ENCODE data around the gene ZFAND3. TPM values are rescaled to one million over a fixed set of nuclear protein-coding genes. Genes with fewer than 3 reads are reported as not detected.

The ZFAND3 gene
- total RNA-seq, 2 experiments from 2014 or later, result 32.3 to 37.9 TPM

- TF ChIP-seq, protein P1, sequence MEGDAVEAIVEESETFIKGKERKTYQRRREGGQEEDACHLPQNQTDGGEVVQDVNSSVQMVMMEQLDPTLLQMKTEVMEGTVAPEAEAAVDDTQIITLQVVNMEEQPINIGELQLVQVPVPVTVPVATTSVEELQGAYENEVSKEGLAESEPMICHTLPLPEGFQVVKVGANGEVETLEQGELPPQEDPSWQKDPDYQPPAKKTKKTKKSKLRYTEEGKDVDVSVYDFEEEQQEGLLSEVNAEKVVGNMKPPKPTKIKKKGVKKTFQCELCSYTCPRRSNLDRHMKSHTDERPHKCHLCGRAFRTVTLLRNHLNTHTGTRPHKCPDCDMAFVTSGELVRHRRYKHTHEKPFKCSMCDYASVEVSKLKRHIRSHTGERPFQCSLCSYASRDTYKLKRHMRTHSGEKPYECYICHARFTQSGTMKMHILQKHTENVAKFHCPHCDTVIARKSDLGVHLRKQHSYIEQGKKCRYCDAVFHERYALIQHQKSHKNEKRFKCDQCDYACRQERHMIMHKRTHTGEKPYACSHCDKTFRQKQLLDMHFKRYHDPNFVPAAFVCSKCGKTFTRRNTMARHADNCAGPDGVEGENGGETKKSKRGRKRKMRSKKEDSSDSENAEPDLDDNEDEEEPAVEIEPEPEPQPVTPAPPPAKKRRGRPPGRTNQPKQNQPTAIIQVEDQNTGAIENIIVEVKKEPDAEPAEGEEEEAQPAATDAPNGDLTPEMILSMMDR (IDR thresholded peaks at IDR 0.05), result no peak
- no peak overlapping the region for H3K4me3 Mint-ChIP-seq
- H3K9me3 Mint-ChIP-seq, result no peaks in the 10 kb centered on the region
- intact Hi-C loops (cut with micrococcal nuclease), result no loop called here
- DNase-seq, result no peak
- no peaks in the 10 kb centered on the region for H3K27me3 Mint-ChIP-seq
- H3K27ac Mint-ChIP-seq, result peak overlapping the region; percentile 79
- H3K4me1 Mint-ChIP-seq (ENCODE audit: low read depth), result peaks cover 61% of the 10 kb centered on the region
- ATAC-seq, result no peak
- ChIA-PET POLR2A (no interaction called here), CTCF (no interaction called here)
- peaks cover 4% of the 10 kb centered on the region for H3K36me3 Mint-ChIP-seq (ENCODE audit: low read depth)
Measured at GRCh38 chr6:37861452-37861851, 41.9 kb downstream of the ZFAND3 start.

GRCh38 chr6:37862430-37862829, 42.9 kb downstream of the ZFAND3 start:
- intact Hi-C loops (cut with micrococcal nuclease), result no loop called here
- H3K4me1 Mint-ChIP-seq (ENCODE audit: low read depth), result peaks cover 67% of the 10 kb centered on the region
- no peak overlapping the region for H3K4me3 Mint-ChIP-seq
- DNase-seq, result no peak
- peaks cover 4% of the 10 kb centered on the region for H3K36me3 Mint-ChIP-seq (ENCODE audit: low read depth)
- ChIA-PET CTCF (no interaction called here), POLR2A (interaction anchor here (0.9 kb wide), 1 partner anchor 30 kb away, joined by 4 read pairs; no protein-coding TSS in a partner anchor)
- no peaks in the 10 kb centered on the region for H3K27me3 Mint-ChIP-seq
- TF ChIP-seq, protein P1 (IDR thresholded peaks at IDR 0.05), result no peak
- no peak overlapping the region for H3K27ac Mint-ChIP-seq
- H3K9me3 Mint-ChIP-seq, result no peaks in the 10 kb centered on the region
- no peak for ATAC-seq

- Mint-ChIP-seq H3K27me3 (no peaks in the 10 kb centered on the region), H3K9me3 (no peaks in the 10 kb centered on the region), H3K4me3 (no peak overlapping the region), H3K36me3 (ENCODE audit: low read depth) (peaks cover 4% of the 10 kb centered on the region), H3K27ac (no peak overlapping the region), H3K4me1 (ENCODE audit: low read depth) (peaks cover 67% of the 10 kb centered on the region)
- TF ChIP-seq, protein P1 (IDR thresholded peaks at IDR 0.05), result no peak
- ChIA-PET POLR2A (interaction anchor here (0.9 kb wide), 1 partner anchor 30 kb away, joined by 4 read pairs; no protein-coding TSS in a partner anchor), CTCF (no interaction called here)
- DNase-seq (no peak), ATAC-seq (no peak)
- intact Hi-C loops (cut with micrococcal nuclease), result no loop called here
Measured at GRCh38 chr6:37862992-37863391, 43.5 kb downstream of the ZFAND3 start.

- TF ChIP-seq, protein P1 (IDR thresholded peaks at IDR 0.05), result no peak
- H3K36me3 Mint-ChIP-seq (ENCODE audit: low read depth), result peaks cover 7% of the 10 kb centered on the region
- DNase-seq, result no peak
- ChIA-PET CTCF (interaction anchor here (1.1 to 1.4 kb wide), 2 partner anchors 13 to 46 kb away, joined by 3 read pairs; no protein-coding TSS in a partner anchor), POLR2A (no interaction called here)
- no peaks in the 10 kb centered on the region for H3K9me3 Mint-ChIP-seq
- intact Hi-C loops (cut with micrococcal nuclease), result no loop called here
- H3K27ac Mint-ChIP-seq, result no peak overlapping the region
- H3K4me3 Mint-ChIP-seq, result no peak overlapping the region
- peaks cover 65% of the 10 kb centered on the region for H3K4me1 Mint-ChIP-seq (ENCODE audit: low read depth)
- ATAC-seq, result no peak
- H3K27me3 Mint-ChIP-seq, result no peaks in the 10 kb centered on the region
Measured at GRCh38 chr6:37864250-37864649, 44.7 kb downstream of the ZFAND3 start.

- Mint-ChIP-seq H3K27ac (no peak overlapping the region), H3K4me1 (ENCODE audit: low read depth) (peaks cover 61% of the 10 kb centered on the region), H3K27me3 (no peaks in the 10 kb centered on the region), H3K9me3 (peaks cover 2% of the 10 kb centered on the region), H3K36me3 (ENCODE audit: low read depth) (peaks cover 10% of the 10 kb centered on the region), H3K4me3 (no peak overlapping the region)
- DNase-seq (no peak), ATAC-seq (no peak)
- TF ChIP-seq, protein P1 (IDR thresholded peaks at IDR 0.05), result no peak
- POLR2A ChIA-PET, result interaction anchor here (0.9 to 1.3 kb wide), 3 partner anchors 15 to 118 kb away, joined by 3 to 5 read pairs (median 3); partner anchors contain the start of gene ZFAND3
- CTCF ChIA-PET, result interaction anchor here (0.6 to 1.7 kb wide), 4 partner anchors 21 to 1306 kb away, joined by 3 to 4 read pairs (median 3); no protein-coding TSS in a partner anchor
- intact Hi-C loops (cut with micrococcal nuclease), result no loop called here
Measured at GRCh38 chr6:37865504-37865903, 46.0 kb downstream of the ZFAND3 start.

Measured in activated CD8-positive, alpha-beta T cell treated with anti-CD3 and anti-CD28 coated beads for 36 hours (primary cell).